ENCODE data around the gene IZUMO3.

The IZUMO3 gene

DNA sequence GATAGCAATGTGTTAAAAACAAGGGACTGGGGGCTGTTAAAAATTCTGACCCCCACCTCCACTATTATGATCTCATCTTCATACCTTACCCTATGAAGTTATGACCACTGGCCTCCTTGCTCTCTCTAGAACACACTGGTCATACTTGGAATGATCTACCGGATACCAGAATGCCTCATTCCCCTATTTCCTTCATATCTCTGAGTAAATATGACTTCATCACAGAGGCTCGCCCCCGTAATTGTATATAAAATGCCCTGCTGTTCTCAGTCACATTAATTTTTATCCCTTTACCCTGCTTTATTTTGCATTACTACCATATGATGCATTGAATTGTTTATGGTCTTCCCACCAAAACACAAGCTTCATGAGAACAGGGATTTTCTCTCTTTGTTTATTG, 29.2 kb downstream of the IZUMO3 start:
- no peak overlapping the region for H3K4me3 Mint-ChIP-seq
- no peaks in the 10 kb centered on the region for H3K27me3 Mint-ChIP-seq (ENCODE audit: low read depth, poor library complexity)
- no peak overlapping the region for H3K27ac Mint-ChIP-seq
- no peaks in the 10 kb centered on the region for H3K36me3 Mint-ChIP-seq (ENCODE audit: low read depth)
- H3K4me1 Mint-ChIP-seq, result no peaks in the 10 kb centered on the region
- no peak for DNase-seq
- TF ChIP-seq CTCF (IDR thresholded peaks at IDR 0.05), result no peak
- no peaks in the 10 kb centered on the region for H3K9me3 Mint-ChIP-seq

DNA sequence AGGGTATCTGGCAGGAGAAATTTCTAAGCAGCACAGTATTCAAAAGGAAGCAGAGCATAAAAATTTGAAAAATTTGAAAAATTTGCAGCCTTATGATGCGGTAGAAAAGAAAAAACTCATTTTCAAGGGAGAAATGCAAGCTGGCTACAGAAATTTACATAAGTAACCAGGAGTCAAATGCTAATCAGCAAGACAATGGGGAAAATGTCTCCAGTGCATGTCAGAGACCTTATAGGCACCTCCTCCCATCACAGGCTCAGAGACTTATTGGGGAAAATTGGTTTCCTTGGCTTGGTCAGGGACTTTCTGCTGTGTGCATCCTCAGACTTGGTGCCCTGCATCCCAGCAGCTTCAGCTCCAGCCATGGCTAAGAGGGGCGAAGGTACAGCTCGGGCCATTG, 35.8 kb downstream of the IZUMO3 start:
- no peak for TF ChIP-seq CTCF (IDR thresholded peaks at IDR 0.05)
- Mint-ChIP-seq H3K27me3 (ENCODE audit: low read depth, poor library complexity) (no peaks in the 10 kb centered on the region), H3K4me1 (no peaks in the 10 kb centered on the region), H3K9me3 (peaks cover 27% of the 10 kb centered on the region), H3K4me3 (no peak overlapping the region), H3K36me3 (ENCODE audit: low read depth) (peaks cover 7% of the 10 kb centered on the region), H3K27ac (no peak overlapping the region)
- no peak for DNase-seq

DNA sequence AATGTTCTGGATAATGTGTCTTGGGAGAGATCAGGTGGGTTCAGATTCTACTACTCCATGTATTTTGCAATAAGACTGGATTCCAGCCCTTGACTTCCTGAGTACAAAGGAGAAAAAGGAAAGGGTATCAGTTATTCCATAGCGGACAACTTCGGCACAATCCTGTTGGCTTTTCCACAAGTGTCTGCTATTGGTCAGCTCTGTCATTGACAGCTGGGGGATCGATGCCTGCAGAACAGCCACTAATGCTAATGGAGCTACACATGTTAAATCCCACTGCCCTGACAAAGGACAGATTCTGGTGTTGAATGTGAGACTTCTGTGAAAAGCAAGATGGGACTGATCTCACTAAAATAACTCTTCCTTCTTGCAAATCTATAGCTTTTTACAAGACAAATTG, 41.2 kb downstream of the IZUMO3 start:
- no peak for TF ChIP-seq CTCF (IDR thresholded peaks at IDR 0.05)
- H3K27me3 Mint-ChIP-seq (ENCODE audit: low read depth, poor library complexity), result no peaks in the 10 kb centered on the region

DNA sequence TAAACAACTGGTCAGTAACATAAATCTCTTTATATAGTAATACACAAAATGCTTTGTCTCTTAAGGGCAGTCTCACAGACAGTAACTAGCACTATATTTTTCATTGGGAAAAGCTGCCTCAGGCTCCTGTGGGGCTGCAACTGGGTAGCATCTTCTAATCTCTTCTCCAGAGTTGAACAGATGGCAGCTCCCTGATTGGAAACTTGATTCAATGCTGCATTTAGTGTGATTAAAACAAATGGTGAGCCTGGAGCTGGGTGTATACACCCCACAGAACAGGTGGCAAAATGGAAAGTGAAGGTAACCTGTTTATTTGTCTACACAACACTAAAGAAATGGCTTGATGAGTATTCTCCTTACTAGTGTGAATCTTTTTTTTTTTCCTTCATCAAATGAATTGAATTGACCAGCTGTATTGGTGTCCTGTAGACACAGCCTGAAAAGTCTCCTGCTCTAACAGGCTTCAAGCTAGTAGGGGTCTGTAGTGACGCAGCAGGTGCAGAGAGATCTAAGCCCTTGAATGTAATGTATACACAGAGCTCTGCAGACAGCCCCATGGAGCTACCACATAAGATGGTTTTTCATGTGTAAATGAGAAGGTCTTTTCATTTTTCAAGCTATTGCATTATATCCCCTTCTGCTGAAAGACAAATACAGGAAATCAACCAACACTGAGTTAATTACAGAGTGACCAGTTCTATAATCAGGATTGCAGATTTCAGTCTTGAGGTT, 43.3 kb downstream of the IZUMO3 start:
- Mint-ChIP-seq H3K4me1 (peaks cover 5% of the 10 kb centered on the region), H3K9me3 (no peaks in the 10 kb centered on the region), H3K27me3 (ENCODE audit: low read depth, poor library complexity) (no peaks in the 10 kb centered on the region), H3K36me3 (ENCODE audit: low read depth) (no peaks in the 10 kb centered on the region), H3K4me3 (no peak overlapping the region), H3K27ac (no peak overlapping the region)
- no peak for TF ChIP-seq CTCF (IDR thresholded peaks at IDR 0.05)
- no peak for DNase-seq

More for the DNA sequence above, 41.2 kb downstream of the IZUMO3 start:
- peaks cover 4% of the 10 kb centered on the region for H3K36me3 Mint-ChIP-seq (ENCODE audit: low read depth)
- peaks cover 9% of the 10 kb centered on the region for H3K9me3 Mint-ChIP-seq
- DNase-seq, result no peak
- H3K4me3 Mint-ChIP-seq, result no peak overlapping the region
- no peaks in the 10 kb centered on the region for H3K4me1 Mint-ChIP-seq
- no peak overlapping the region for H3K27ac Mint-ChIP-seq

DNA sequence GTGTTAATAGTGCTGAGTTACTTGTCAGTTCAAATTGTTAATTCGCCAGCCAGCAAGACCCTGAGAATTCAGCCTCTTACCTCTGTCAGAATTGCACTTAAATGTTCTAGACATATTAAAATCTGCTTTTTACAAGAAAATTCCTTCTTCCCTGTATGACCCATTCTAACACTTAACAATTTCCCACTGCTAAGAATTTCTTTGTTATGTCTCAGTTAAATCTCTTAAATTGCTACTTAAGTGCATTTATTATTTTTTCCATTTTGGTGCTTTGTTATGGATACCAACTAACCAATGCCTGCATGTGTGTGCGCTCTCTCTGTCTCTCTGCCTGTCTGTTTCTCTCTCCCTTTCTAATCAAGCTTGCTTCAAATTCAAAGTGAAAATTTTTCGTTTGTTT, 44.9 kb downstream of the IZUMO3 start:
- Mint-ChIP-seq H3K27ac (no peak overlapping the region), H3K27me3 (ENCODE audit: low read depth, poor library complexity) (no peaks in the 10 kb centered on the region), H3K9me3 (no peaks in the 10 kb centered on the region), H3K4me3 (no peak overlapping the region), H3K4me1 (peaks cover 5% of the 10 kb centered on the region), H3K36me3 (ENCODE audit: low read depth) (no peaks in the 10 kb centered on the region)
- no peak for TF ChIP-seq CTCF (IDR thresholded peaks at IDR 0.05)
- DNase-seq, result no peak

DNA sequence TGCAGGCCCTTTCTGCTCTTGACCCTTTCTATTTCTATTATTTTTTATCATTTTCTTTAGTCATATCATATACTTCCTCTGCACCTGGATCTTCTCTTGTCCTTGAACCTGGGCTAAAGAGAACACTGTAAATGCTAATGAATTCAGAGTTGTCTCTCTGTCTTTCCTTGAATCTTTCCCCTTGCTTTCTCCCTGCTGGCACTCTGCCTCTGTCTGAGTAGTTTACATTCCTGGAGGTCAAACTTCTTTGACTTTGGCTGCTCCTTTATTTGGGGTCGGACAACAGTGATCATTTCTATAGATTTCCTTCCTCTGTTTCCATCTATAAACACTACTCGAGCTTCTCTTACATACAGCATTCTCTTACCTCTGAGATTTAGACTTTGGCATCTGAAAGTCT, 47.1 kb downstream of the IZUMO3 start:
- no peaks in the 10 kb centered on the region for H3K36me3 Mint-ChIP-seq (ENCODE audit: low read depth)
- no peak for DNase-seq
- no peaks in the 10 kb centered on the region for H3K27me3 Mint-ChIP-seq (ENCODE audit: low read depth, poor library complexity)
- no peak overlapping the region for H3K27ac Mint-ChIP-seq
- no peak overlapping the region for H3K4me3 Mint-ChIP-seq
- no peak for TF ChIP-seq CTCF (IDR thresholded peaks at IDR 0.05)
- no peaks in the 10 kb centered on the region for H3K9me3 Mint-ChIP-seq
- peaks cover 5% of the 10 kb centered on the region for H3K4me1 Mint-ChIP-seq

Data from nephron progenitor cell (in vitro differentiated cells).